Inferior parietal cortex (tissue), 1 donor: Measurements from ENCODE around the gene EGFR.
"Not testable (repeated sequence)": the region's sequence is repeated elsewhere in the genome, so short reads cannot be mapped to it uniquely, and the experiment has no call there.

Experiments used
- DNase-seq: peaks from one replicate; pipeline ENCODE4 v3.0.0-alpha.2; 2016; ENCODE audit errors: extremely low spot score

EGFR gene

GRCh38 chr7:55035410-55035809, 16.6 kb downstream of the EGFR start:
- DNase-seq, result not testable (repeated sequence)

DNA sequence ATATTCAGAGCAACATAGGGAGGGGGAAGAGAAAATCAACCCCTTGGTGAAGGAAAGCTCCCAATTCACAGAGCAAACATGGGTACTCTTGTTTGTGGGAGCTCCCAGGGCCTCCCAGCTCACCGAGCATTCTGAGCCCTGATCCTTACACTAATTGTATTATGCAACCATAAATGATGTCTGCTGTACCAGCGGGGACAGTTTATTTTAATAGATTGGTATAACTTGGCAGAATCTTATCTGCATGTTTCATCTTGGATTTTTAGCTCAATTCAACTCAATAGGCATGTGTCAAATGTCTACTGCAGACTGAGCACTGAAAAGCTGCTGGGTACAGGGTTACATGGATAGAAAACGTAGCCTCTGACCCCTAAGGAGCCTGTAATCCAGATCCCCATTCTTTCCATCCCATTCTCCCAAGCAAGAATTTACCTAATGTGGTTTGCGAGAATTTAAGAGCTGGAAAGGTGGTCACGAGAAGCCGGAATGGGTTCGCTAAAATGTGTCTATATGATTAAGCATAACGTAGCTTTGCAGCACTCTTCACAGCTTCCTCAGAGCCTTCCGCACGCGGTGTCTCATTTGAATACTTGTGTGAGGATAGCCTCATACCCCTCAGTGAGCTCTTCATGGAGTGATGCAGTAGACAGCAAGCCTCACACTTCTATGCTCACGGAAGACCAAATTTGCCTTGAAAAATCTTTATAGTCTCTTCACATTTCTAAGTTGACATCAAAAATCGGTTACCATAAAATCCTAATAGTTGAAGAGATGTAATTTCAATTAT, 18.3 kb downstream of the EGFR start:
- no peak for DNase-seq

DNA sequence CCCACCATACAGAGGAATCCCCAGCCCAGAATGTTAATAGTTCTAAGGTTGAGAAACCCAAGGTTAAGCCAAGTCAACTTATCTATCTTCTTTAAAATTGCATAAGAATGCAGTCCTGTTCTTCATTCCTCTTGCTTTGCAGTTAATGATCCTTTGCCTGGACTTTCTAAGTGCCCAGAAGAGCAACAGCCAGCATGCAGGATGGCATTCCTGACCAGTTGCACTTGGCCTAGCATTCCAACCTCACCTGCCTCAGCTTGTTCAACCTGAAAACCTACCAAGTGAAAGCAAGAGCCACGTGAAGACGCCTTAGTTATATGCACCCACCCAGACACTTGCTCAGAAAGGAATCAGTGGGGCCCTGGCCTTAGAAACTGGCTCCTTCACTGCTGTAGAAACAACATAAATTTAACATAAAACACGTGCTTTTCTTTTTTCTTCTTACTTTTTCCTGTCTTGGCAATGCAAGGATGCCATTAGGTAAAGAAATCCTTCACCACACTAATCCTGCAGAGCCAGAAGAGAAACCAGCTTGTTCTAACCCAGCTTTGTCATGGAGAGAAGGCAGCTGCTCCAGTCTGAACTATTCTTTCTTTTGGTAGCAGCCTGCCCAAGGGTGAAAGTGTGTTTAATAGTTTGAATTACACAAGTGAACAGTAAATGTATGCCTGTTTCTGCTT, 25.0 kb downstream of the EGFR start:
- no peak for DNase-seq

GRCh38 chr7:55044371-55044717, 25.5 kb downstream of the EGFR start:
- DNase-seq, result no peak

DNA sequence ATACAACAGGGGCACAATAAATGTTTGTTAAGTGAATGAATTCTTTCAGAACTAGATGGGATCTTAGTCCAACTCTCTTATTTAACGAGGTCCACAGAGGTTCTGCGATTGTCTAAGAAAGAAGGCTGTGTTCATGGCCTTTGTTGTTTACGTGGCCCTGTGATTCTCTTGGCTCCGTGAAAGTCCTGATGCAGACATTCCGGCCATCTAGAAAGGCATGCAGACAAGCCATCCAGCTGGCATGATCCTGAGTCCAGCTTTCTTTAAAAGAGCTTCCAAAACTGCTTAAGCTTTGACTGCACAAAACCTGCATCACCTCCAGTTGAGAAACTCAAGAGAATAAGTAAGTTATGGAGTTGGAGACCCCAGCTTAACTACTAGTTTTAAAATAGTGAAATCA, 26.0 kb downstream of the EGFR start:
- no peak for DNase-seq

DNA sequence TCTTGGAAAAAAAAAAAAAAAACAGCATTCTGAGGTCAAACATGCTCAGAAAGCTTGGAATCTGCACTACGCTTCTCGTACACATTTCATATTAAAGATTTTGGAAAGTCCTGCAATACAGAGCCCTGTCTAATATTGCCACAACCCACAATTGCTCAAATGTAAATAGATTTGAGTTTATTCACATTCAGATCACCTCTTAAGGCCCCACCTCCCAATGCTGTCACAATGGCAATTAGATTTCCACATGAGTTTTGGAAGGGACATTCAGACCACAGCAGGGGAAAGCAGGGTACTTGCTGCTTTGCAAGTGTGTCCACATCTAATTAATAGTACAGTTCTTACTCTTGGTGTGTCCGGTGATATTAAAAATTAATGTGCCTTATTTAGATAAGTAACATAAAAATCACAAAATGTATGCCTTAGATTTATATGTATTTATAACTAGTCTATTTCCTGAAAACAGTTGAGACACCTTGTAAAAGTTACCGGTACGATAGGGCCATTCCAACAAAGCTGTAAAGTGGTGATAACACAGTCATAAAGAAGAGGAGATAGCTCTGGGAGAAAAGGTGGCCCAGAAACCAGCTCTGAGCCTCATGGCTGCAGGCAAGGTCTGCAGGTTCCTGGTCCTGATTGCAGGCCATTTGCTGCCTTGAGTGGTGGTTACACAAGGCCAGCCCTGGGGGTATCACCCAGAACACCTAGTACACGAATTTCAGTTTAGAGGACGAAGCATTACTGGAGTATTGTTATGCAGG, 27.9 kb downstream of the EGFR start:
- no peak for DNase-seq

GRCh38 chr7:55048221-55048859, 29.5 kb downstream of the EGFR start:
- no peak for DNase-seq

- peak; percentile 60 for DNase-seq
These were observed 31.5 kb downstream of the EGFR start for GRCh38 chr7:55050281-55050680.

GRCh38 chr7:55052081-55052480, 33.3 kb downstream of the EGFR start:
- DNase-seq, result no peak

DNA sequence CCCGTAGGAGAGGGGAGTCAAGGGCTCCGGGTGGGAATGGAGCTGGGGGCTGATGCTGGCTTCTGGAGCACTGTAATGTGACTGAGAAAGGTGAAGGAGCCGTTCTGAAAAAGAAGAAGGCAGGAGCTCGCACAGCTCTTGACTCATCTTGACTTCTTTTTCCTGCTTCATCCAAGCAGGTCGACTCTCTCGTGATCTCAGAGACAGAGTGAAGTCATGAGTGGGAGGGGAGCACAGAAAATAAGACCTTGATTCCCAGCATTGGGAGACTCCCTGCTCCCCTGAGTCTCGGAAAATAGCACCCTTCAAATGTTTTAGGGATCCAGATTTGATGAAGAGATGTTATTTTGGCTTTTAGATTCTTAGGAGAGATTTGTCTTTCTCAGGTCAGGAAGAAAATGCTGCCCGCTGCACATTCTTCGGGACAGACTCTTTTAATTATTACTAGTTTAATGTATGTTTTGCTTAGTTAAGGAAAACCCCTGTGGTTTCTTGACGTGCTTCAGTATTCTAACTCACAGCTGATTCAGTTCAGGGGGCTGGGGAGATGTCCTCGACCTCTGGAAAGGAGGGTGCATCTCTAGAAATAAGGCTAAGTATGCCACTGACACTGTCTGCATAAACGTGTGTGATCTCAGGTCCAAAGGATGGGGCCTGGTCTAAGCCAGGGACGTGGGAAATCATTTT, 34.1 kb downstream of the EGFR start:
- DNase-seq, result no peak

DNA sequence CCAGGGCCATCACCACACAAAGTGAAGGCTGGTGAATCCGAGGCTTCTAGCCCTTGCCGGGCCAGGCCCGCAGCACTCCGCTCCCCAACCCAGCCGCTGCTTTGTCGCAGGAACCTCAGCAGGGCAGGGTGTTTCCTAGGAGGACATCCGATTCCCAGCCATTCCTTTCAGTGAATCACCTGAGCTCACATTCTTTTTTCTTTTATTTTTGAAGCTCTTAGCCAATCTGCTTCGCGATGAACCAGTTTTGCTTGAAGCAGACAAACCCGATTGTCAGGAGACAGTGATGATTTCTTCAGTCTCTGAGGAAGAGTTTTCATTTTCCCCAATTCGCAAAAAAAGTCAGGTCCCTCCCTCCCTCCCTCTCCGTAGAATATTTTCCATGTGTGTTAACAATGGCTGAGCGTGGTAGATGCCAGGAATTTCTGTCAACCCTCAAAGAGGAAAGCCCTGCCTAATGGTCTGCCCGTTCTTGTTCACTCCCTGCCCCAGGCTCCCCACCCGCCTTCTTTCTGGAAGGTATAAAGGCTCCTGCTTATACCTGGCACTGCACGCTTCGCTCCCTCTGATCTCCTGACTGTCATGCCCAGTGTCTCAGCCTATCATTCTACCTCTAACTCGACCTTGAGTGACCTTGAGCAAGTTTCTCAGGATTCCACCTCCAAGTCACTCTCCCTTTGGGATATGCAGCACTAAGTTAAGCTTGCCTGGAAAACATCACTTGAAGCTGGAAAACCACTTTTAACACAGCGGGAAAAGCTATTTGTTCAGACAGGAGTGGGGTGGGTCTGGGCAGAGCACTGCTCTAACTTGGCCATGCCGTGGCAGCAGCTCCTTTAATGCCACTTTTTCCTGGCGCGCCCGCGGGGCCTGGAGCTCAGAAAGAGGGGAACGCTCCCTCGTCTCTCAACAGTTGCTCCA, 35.1 kb downstream of the EGFR start:
- no peak for DNase-seq

DNA sequence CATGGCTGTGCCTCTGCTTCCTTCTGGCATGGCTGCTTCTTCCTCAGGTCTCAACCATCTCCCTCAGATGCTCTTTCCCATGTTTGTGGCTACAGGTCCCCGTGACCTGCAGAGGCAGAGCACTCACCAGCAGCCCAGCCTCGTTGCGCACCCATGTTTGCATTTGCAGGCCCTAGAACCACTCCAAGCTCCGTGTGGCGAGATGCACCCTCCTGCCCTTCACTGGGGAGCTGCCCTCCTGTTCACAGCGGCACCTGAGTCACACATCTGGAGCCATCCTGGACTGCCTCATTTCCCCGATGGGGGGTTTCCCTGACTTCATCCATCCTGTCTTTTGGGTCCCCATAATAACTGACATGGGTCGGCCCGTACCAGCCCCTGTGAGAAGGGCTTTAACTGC, 35.9 kb downstream of the EGFR start:
- no peak for DNase-seq

DNA sequence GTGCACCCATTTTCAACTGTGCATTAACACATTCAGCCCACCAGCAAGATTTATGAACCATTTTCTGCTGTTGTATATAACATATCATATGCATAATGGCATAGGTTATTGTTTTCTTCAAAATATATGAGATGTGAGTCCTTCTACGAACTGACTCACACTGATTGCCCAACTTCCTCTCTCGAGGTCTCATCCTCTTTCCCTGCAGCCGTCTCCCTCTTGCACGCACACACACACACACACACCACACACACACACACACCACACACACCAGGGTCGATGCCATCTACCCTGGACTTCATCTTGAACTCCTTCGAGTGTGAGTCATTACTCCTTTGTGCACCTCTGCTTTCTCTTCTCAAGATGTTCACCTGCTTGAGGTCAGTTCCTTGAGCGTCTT, 36.7 kb downstream of the EGFR start:
- no peak for DNase-seq

DNA sequence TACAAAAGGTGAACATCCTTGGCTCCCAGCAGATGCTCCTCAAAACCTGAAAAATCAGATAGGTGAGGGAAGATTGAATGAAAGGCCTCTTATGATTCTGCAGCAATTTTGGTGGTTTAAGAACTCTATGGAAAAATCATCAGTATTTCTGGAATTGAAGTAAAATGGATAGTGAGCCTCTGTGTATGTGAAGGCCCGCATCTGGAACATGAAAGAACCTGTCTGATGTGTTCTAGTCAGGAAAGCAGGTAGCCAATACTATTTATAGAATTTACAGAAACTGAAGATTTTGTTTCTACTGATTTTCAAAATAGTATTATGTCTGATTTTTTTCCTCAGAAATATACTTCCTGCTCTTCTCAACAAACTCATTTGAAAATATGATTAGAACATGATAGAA, 37.3 kb downstream of the EGFR start:
- DNase-seq, result no peak

GRCh38 chr7:55056577-55057480, 38.0 kb downstream of the EGFR start:
- no peak for DNase-seq

GRCh38 chr7:55058314-55058713, 39.5 kb downstream of the EGFR start:
- no peak for DNase-seq

DNA sequence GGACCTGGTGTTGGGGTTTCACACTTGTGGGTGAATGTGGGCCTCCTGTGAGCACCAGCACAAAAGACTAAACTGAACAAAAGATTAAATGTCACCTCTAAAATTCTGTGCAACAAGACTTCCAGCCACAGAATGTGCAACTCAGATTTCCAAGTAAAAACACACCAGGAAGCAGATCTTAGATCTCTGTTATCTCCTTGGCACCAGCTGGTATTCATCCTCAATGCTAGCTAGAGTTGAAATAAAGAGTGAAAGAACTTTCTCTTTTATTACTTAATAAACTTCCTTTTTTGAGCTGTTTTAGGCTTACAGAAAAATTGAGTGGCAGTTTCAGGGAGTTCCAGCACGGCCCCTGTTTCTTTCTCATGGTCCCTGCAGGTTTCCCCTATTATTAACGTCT, 40.2 kb downstream of the EGFR start:
- DNase-seq, result no peak

DNA sequence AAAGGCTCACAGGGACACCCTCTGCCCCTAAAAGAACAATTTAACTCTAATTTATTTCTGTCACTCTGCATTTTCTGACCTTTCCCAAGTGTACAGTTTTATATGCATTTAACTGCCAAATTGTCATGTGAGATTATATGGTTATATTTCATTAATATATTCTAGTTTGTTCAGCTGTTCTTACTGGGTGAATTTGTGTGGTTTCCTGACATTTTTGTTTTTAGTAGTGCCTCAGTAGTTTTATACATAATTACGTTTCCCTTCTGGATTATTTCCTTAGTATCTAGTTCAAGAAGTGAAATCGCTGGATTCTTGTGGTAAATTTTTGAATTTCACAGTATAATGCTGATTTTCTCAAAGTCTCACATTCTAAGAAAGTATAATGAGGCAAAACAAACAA, 41.3 kb downstream of the EGFR start:
- no peak for DNase-seq

DNA sequence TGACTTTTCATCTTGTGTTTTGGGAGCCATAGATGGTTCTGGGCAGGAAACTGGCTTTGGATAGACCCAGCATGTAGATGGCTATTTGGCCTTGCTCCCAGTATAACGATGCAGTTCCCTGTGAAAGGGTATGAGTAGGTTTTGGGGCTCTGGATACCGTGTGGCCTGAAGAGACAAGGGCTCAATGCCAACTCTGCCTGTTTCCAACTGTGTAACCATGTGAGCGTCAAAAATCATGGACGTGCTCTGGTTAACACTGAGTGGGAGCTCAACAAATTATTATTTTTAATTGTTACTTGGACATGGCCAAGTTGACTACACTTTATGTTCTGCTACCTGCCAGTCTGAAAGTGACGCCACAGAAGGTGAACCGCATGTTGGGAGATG, 41.8 kb downstream of the EGFR start:
- no peak for DNase-seq
